Colonic mucosa (tissue), 4 donors: Measurements from ENCODE around the gene SEC14L5. TPM values are rescaled to one million over a fixed set of nuclear protein-coding genes. Genes with fewer than 3 reads are reported as not detected.

Experiments
- DNase-seq: peaks from one replicate; pipeline ENCODE4 v3.0.0-alpha.2; 2020
- H3K27ac ChIP-seq: fragments of 200-600 bp; one replicate; pipeline ENCODE4 v1.8.0; 2021
- H3K27me3 ChIP-seq: fragments of 200-600 bp; one replicate; pipeline ENCODE4 v1.8.0; 2021
- H3K36me3 ChIP-seq: fragments of 200-600 bp; one replicate; pipeline ENCODE4 v1.8.0; 2021
- H3K4me1 ChIP-seq: fragments of 200-600 bp; one replicate; pipeline ENCODE4 v1.8.0; 2021; ENCODE audit warnings: mild to moderate bottlenecking
- H3K4me3 ChIP-seq: fragments of 200-600 bp; one replicate; pipeline ENCODE4 v1.8.0; 2021
- H3K9ac ChIP-seq, 2 donors: one replicate each; pipeline ENCODE4 v1.7.0; 2013; ENCODE audit warnings: control low read depth in 2 of 2, low read depth in 2 of 2, low read length in 2 of 2
- H3K9me3 ChIP-seq: fragments of 200-600 bp; one replicate; pipeline ENCODE4 v1.8.0; 2021
- intact Hi-C: fragments of 100-400 bp; cut with DNase I; formaldehyde crosslinking; loops from one replicate; pipeline ENCODE4 v1.14.1; 2022
- total RNA-seq, 2 donors: library from RNA; stranded (reverse); fragmentation: NEBNext Ultra II Directional in 1 of 2; extraction: Animal tissue kit (Norgen Biotek cat#: 25700) in 1 of 2; gene quantifications; one replicate each; pipeline ENCODE4 v1.2.1, GENCODE V29; 2021
- TF ChIP-seq, protein P1 (sequence below): fragments of 200-600 bp; IDR thresholded peaks from one replicate; pipeline ENCODE4 v1.8.0; 2022; ENCODE audit warnings: antibody characterized with exemption, mild to moderate bottlenecking
- donor health status: healthy.
- donor health status: DM: no; HTN: no; CAD: no.
- donor health status: DM: no; HTN: no; CAD: no.

Gene SEC14L5
- total RNA-seq, 2 donors from 2014 or later, result 0.59 to 1.8 TPM

DNA sequence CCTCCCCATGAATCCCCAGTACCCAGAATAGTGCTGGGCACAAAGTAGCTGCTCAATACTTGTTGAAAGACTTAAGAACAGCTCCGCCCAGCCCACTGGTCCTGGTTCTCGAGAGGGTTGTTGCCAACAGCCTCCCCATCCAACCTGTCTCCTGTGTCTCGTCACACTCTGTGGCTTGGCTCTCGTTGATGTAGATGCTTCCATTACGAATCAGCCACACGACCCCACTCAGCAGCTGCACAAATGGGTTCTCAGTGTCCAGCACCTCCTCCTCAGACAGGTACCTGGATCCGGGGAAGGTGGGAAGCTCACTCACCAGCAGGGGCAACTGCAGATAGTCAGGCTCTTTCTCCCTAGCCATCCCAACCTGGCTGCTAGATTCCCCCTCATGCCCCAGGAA is 73.5 kb downstream of the SEC14L5 start:
- peaks cover 7% of the 10 kb centered on the region for H3K4me1 ChIP-seq
- H3K36me3 ChIP-seq, result no peaks in the 10 kb centered on the region
- TF ChIP-seq, protein P1, sequence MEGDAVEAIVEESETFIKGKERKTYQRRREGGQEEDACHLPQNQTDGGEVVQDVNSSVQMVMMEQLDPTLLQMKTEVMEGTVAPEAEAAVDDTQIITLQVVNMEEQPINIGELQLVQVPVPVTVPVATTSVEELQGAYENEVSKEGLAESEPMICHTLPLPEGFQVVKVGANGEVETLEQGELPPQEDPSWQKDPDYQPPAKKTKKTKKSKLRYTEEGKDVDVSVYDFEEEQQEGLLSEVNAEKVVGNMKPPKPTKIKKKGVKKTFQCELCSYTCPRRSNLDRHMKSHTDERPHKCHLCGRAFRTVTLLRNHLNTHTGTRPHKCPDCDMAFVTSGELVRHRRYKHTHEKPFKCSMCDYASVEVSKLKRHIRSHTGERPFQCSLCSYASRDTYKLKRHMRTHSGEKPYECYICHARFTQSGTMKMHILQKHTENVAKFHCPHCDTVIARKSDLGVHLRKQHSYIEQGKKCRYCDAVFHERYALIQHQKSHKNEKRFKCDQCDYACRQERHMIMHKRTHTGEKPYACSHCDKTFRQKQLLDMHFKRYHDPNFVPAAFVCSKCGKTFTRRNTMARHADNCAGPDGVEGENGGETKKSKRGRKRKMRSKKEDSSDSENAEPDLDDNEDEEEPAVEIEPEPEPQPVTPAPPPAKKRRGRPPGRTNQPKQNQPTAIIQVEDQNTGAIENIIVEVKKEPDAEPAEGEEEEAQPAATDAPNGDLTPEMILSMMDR, result no peak
- intact Hi-C loops, result no loop called here
- no peaks in the 10 kb centered on the region for H3K27me3 ChIP-seq
- no peaks in the 10 kb centered on the region for H3K9me3 ChIP-seq
- no peak overlapping the region for H3K27ac ChIP-seq
- H3K9ac ChIP-seq, result no peak overlapping the region
- DNase-seq, result no peak
- no peak overlapping the region for H3K4me3 ChIP-seq

DNA sequence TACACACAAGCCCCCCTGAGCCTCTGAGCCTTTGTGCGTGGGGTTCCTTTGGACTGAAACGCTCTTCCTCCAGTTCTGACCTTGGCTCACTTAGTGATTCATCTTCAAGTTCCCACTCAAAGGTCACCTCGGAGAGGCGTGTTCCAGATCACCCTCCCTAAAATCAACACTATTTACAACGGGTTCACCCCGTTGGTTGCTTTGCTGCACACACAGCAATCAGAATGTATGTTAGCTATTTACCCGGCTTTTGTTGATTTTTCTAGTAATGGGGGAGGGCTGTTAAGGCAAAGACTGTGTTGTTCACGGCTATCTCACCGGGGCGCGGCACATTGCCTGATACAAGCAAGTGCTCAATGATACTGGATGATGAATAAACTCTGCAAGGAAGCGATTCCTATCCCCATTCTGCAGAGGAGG is 74.6 kb downstream of the SEC14L5 start:
- intact Hi-C loops, result no loop called here
- no peaks in the 10 kb centered on the region for H3K27me3 ChIP-seq
- H3K9ac ChIP-seq, result peak overlapping the region; percentile 76 to 81
- H3K36me3 ChIP-seq, result no peaks in the 10 kb centered on the region
- peaks cover 7% of the 10 kb centered on the region for H3K4me1 ChIP-seq
- peak overlapping the region; percentile 73 for H3K27ac ChIP-seq
- no peaks in the 10 kb centered on the region for H3K9me3 ChIP-seq
- peak overlapping the region; percentile 100 for H3K4me3 ChIP-seq
- TF ChIP-seq, protein P1, result no peak
- DNase-seq, result peak; percentile 33

DNA sequence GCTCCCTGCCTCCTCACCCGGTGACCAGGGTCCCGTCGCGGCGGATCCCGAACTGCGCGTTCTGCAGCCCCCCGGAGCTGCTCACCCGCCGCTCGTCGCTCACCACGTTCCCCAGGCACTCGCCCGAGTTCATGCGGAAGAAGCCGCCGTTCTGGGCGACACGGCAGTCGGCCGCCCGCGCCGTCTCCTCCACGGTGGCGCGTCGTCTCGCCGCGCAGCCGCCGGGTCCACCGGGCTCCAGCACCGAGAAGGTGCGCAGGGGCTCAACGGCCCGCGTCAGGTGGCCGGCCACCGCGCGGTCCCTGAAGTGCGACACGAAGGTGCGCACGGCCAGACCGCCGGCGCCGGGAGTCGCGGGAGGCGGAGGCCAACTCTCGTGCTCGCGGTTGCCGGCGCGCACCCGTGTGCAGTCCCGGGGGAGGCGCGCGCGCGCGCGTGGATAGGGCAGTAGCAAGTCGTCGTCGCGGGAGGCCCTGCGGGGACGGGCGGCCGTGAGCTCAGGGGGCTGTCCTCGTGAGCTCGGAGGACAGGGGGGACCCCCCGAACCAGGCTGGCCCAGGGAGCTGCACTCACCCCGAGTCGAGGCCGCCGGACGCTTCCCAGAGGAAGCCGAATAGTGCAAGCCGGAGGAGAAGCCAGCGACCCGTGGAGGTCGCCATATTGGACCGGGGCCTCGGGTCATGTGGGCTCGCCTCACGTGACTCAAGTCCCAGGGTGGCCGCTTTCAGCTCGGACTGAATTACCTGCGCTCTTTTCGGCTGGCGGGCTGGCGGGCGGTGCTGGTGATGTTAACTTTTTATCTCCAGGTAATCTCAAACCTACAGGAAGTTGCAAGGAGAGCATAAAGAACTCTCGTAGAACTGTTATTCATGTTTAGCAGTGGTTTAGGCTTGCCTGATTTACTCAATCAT is 75.4 kb downstream of the SEC14L5 start, which contains the start of gene NAGPA:
Gene NAGPA, minus strand, starts transcription at position 680 of the 911 bp plus-strand sequence. Its CDS starts 21 bp downstream, at position 659.
- Histone ChIP-seq H3K27me3 (no peaks in the 10 kb centered on the region), H3K9me3 (no peaks in the 10 kb centered on the region), H3K27ac (peak within 1 kb of the TSS; percentile 73), H3K9ac (peak within 1 kb of the TSS; percentile 76 to 81), H3K4me3 (peak within 1 kb of the TSS; percentile 100), H3K36me3 (no peaks in the 10 kb centered on the region), H3K4me1 (peaks cover 7% of the 10 kb centered on the region)
- intact Hi-C loops, result no loop called here
- peak; percentile 95 for DNase-seq
- TF ChIP-seq, protein P1, result no peak

DNA sequence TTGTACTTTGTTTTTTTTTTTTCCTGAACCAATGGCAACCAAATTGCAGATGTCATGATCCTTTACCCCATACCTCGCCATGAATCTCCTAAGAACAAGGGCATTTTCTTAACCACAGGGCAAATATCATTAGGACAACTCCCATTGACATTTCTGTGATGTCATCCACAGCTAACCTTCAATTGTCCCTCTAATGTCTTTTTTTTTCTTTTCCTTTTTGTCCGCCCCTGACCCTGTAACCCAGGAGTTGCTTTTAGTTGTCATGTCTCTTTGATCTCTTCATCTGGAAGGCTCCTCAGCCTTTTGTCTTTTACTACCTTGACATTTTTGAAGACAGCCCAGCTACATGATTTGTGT is 76.0 kb downstream of the SEC14L5 start:
- Histone ChIP-seq H3K9ac (peak overlapping the region in 1 of 2 donors; percentile 76), H3K27ac (peak overlapping the region; percentile 73), H3K4me3 (peak overlapping the region; percentile 100), H3K9me3 (no peaks in the 10 kb centered on the region), H3K36me3 (no peaks in the 10 kb centered on the region), H3K4me1 (peaks cover 7% of the 10 kb centered on the region), H3K27me3 (no peaks in the 10 kb centered on the region)
- TF ChIP-seq, protein P1, result no peak
- DNase-seq, result no peak
- intact Hi-C loops, result no loop called here

DNA sequence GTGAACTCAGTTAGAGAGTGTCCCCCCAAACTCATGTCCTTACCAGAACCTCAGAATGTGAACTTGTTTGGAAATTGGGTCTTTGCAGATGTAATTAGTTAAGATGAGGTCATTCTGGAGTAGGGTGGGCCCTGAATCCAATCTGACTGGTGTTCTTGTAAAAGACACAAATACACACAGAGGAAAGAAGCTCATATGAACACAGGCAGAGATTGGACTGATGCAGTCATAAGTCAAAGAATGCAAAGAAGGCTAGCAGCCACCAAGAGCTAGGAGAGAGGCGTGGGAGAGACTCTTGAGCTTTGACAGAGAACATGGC is 77.7 kb downstream of the SEC14L5 start:
- DNase-seq, result no peak
- H3K9ac ChIP-seq, result no peak overlapping the region
- H3K27me3 ChIP-seq, result no peaks in the 10 kb centered on the region
- H3K9me3 ChIP-seq, result no peaks in the 10 kb centered on the region
- TF ChIP-seq, protein P1, result no peak
- peaks cover 7% of the 10 kb centered on the region for H3K4me1 ChIP-seq
- H3K27ac ChIP-seq, result no peak overlapping the region
- no peaks in the 10 kb centered on the region for H3K36me3 ChIP-seq
- no peak overlapping the region for H3K4me3 ChIP-seq
- intact Hi-C loops, result no loop called here
